Hematopoietic multipotent progenitor cell (in vitro differentiated cells): Measurements from ENCODE around the gene IQSEC3. TPM values are rescaled to one million over a fixed set of nuclear protein-coding genes. Genes with fewer than 3 reads are reported as not detected.
A peak's percentile ranks its signal among the peaks of the same experiment; 100 is the strongest.
"Not testable (repeated sequence)": the region's sequence is repeated elsewhere in the genome, so short reads cannot be mapped to it uniquely, and the experiment has no call there.

Experiments
- DNase-seq, 3 donors: peaks; one replicate each; pipeline ENCODE4 v3.0.0-alpha.2; 2011 to 2015; ENCODE audit warnings: low read depth in 2 of 3, low spot score in 2 of 3
- total RNA-seq: library from RNA; depleted of rRNA; stranded (reverse); fragments of >200 nt; gene quantifications from one replicate; pipeline ENCODE4 v1.2.3, GENCODE V29; 2012

The IQSEC3 gene
- total RNA-seq, 1 donor: 3.8 TPM

- not testable (repeated sequence) for DNase-seq
Measured at GRCh38 chr12:133616-134232, 67.2 kb downstream of the IQSEC3 start.

DNA sequence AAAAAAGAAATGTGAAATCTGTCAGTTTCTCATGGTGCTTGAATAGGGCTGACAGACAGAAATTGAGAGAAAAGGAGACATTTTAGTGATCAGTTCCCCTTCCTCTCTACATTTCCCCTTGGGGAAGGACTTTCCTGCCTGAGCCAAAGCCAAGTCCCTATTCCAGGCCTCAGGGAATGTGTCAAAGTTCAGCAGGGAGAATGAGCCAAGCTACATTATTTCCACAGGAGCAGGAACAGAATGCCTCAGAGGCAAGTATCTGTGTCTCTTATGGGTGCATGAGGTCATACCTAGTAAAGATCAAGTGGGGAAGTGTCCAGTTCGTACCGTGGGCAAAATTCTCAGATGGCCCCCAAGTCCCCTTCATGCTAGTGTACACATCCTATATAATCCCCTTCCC is 68.6 kb downstream of the IQSEC3 start:
- DNase-seq: no peak

- no peak for DNase-seq
Measured at GRCh38 chr12:138171-138897, 71.8 kb downstream of the IQSEC3 start.

DNA sequence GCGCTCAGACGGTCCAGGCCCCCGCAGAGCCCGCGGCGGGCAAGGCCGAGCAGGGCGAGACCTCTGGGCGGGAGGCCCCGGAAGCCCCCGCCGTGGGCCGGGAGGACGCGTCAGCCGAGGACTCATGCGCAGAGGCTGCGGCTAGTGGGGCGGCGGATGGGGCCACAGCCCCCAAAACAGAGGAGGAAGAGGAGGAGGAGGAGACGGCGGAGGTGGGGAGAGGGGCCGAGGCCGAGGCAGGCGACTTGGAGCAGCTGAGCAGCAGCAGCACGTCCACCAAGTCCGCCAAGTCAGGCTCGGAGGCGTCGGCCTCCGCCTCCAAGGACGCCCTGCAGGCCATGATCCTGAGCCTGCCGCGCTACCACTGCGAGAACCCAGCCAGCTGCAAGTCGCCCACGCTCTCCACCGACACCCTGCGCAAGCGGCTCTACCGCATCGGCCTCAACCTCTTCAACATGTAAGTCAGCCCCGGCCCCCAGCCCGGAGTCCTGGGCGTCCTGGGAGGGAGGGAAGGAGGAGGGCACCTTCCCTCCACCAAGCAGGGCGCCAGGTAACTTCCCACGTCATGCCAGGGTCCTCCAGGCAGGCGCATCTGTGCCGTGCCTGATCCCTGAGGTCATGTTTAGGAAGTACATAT is 72.4 kb downstream of the IQSEC3 start:
- peak in 1 of 3 donors; percentile 39 for DNase-seq

DNA sequence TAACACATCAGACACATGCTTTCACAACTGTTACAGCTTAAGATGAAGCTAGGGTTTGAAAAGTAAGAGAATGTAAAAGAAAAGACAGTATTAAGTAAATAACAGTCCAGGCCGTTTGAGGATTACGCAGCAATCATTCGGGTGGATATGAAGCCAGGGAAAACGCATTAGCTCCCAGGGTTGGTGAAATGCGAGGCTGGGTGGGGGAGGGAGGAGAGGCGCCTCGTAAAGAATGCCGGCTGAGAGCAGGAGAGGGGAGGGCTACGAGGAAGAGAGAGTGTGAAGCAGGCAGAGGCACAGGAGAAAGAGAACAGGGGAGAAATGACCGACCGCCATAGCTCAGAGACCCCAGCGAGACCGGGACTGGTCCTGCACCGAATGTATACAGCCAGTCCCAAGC is 73.0 kb downstream of the IQSEC3 start:
- no peak for DNase-seq

- no peak for DNase-seq
Measured at GRCh38 chr12:140162-140561, 73.6 kb downstream of the IQSEC3 start.

DNA sequence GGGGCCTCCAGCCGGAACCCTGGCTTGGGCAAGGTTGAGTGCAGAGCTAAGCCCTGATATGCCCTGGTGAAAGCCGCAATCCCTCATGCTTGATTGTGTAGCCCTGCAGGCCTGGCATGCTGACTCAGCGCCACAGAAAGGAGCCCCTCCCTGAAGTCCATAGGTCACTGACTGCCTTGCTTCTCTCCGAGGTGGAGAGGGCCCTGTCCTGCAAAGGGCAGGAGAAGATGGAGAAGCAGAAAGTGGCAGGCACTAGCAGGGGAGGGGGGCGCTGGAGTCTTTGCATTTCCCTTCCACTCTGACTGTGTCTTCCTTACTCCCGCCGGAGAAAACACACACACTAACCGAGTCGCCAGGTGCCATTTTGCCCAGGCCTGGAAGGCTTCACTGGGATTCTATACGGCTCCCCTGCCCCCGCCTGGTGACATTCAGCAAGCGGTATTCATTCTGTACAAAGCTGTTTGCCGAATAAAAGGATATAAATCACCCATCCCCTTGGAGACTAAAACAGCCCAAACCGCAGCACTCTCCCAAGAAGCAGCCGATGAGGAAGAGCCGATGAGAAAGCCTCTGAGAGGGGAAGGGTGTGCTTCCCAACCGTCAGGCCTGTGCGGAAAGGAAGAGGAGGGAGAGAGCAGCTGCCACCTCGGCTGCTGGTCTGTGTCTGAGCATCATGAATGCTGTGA is 77.5 kb downstream of the IQSEC3 start:
- DNase-seq: peak in 1 of 3 donors; percentile 26

DNA sequence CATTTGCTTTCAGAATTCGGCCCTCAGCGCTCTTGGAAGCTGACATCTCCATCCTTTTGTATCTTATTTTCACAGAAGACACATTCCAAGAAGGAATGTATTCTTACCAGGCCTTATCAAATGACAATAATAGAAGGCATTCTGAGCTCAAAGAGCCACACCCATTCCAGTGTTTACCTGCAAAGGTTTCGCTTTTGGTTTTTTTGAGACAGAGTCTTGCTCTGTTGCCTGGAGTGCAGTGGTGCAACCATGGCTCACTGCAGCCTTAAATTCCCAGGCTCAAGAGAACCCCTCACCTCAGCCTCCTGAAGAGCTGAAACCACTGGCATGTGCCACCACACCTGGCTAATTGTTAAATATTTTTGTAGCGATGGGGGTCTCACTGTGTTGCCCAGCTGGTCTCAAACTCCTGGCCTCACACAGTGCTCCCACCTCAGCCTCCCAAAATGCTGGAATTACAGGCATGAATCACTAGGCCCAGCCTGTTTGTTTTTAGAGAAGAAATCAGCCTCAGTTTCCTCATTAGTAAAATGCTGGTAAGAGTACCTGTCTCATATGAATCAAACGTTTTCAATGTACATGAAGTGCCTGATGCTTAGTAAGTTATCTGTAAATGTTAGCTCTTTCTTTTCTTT is 78.2 kb downstream of the IQSEC3 start:
- DNase-seq: no peak

DNA sequence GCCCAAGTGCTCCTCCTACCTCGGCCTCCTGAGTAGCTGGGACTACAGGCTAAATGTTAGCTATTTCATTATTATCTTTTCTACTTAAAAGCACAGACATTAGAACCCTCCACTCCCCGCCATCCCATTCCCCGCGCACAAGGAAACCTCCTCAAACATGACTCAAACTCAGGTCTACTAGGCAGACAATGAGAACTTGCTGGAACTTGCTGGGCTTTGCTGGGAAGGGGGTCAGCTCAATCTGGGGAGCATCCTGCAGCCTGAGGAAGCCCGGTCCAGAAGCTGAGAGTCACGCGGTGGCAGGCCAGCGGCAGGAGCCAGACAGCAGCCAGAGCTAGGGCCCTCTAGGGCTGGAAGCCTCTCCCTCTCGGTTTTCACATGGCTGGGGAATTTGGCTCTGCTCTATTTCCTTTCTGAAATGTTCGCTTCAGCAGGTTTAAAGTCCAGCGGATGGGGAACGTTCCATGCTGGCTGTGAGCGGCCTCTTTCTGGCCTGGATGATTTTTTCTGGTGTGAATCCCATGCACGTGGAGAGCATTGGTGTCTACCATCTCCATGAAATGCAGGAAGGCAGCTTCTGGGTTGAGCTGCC is 78.9 kb downstream of the IQSEC3 start:
- DNase-seq: no peak

DNA sequence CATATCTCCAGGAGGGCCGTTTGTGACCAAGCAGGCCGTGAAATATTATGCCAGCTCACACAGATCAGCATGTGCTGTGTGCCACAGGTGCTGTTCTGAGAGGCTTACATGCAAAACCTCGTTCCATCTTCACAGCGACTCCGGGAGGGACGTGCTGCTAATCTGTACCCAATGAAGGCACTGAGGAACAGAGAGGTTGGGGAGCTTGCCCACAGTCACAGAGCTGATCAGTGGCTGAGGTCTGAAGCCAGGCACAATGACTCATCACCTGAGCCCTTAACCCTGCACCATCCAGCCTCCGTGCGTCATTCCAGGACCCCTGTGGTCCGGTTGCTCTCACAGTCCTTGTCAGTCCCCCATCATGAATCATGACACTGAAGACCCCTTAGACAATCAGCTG is 80.7 kb downstream of the IQSEC3 start:
- no peak for DNase-seq

GRCh38 chr12:148676-149416 is 82.3 kb downstream of the IQSEC3 start:
- no peak for DNase-seq

DNA sequence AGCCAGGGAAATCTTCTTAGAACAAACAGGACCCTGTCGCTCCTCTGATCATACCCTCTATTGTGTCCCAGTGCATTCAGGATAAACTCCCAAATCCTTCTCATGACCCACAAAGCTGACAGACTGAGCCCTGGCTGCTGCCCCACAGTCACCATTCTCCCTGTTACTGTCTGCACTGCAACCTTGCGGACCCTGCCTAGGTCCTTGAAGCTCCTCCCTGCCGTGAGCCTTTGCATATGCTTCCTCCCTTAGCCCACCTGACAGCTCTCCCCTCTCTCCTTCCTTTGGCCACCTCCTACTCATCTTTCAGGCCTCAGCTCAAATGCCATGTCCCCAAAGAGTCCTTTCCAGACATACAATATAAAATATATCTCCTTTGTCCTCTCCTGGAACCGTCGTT is 85.0 kb downstream of the IQSEC3 start:
- no peak for DNase-seq

DNA sequence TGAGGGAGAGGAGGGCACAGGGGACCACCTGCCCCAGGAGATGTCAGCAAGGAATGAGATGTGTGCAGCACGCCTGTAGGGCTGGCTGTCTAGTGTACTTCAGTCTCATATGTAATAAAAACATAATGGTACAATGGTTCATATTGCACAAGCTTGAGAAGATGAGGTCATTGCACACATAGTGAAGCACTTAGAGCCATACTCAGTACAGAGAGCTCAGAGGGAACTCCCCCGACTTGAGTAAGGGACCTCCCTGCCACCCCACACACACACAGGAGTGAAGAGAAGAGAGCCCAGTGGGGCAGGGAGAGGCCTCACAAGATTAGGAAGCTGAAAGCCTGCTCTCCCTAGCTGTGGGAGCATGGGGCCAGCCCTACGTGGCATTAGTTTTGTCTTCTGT is 85.9 kb downstream of the IQSEC3 start:
- no peak for DNase-seq

GRCh38 chr12:153080-153746 is 86.6 kb downstream of the IQSEC3 start:
- DNase-seq: peak; percentile 3 to 85 (median 78)

DNA sequence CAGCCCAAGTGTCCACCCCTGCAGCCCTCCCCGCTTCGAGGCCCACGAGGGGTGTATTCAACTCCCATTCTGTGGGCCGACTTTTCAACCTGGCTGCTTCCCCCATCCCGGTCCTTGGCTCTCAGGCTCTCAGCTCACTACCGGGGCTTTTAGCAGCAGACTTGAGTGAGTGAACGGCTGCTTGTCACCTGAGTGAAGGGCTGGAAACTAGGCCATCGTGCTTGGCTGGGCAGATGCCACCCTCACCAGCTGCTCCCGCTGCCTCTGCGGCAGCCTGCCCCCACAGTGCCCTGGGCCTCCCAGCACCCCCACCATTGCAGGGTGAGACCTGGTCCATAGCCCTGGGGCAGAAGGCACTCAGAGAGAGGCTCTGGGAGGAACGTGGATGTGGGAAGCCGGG is 87.5 kb downstream of the IQSEC3 start:
- DNase-seq: no peak

GRCh38 chr12:155006-155405 is 88.4 kb downstream of the IQSEC3 start:
- DNase-seq: no peak

DNA sequence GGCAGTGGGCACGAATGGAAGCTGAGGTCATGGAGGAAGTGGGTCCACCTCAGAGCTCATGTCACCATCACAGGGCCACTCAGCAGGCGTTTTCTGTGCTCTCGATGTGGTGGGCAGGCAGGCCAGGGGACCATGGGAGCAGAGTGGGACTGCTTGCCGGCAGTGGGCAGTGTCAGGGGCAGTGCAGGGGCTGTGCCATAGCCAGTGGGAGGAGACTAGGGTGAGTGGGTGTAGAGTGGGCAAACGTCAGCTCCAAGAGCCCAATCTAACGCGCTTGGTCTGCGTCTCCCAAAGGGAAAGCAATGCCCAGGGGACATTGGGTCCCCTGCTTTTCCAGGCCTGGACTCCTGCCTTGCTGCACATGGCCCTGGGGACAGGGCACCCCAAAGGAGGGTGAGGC is 89.1 kb downstream of the IQSEC3 start:
- no peak for DNase-seq

GRCh38 chr12:156945-157344 is 90.4 kb downstream of the IQSEC3 start:
- DNase-seq: no peak

DNA sequence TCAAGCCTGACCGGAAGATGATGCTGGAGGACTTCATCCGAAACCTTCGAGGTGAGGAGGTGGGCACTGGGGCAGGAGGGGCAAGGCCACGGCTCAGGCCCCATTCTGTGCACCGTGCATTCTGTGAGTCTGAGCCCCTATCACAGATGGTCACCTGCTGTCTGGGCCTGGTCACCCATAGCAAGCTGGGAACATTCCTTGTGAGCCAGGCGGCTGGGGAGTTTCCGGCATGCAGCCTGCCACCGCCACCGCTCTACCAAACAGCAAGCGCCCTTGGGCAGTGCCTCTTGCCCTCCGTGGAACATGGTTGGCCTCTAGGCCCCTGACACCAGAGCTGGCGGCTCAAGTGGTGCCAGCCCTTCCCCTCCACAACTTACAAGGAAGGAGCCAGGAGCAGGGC is 91.1 kb downstream of the IQSEC3 start:
- DNase-seq: no peak
